Colonic mucosa (tissue), 4 donors: ENCODE measurements around the gene WNK2. TPM values are rescaled to one million over a fixed set of nuclear protein-coding genes. Genes with fewer than 3 reads are reported as not detected.
"Not testable (repeated sequence)": the region's sequence is repeated elsewhere in the genome, so short reads cannot be mapped to it uniquely, and the experiment has no call there.

Experiments
- DNase-seq: peaks from one replicate; pipeline ENCODE4 v3.0.0-alpha.2; 2020
- H3K27ac ChIP-seq: fragments of 200-600 bp; one replicate; pipeline ENCODE4 v1.8.0; 2021
- H3K27me3 ChIP-seq: fragments of 200-600 bp; one replicate; pipeline ENCODE4 v1.8.0; 2021
- H3K36me3 ChIP-seq: fragments of 200-600 bp; one replicate; pipeline ENCODE4 v1.8.0; 2021
- H3K4me1 ChIP-seq: fragments of 200-600 bp; one replicate; pipeline ENCODE4 v1.8.0; 2021; ENCODE audit warnings: mild to moderate bottlenecking
- H3K4me3 ChIP-seq: fragments of 200-600 bp; one replicate; pipeline ENCODE4 v1.8.0; 2021
- H3K9ac ChIP-seq, 2 donors: one replicate each; pipeline ENCODE4 v1.7.0; 2013; ENCODE audit warnings: control low read depth in 2 of 2, low read depth in 2 of 2, low read length in 2 of 2
- H3K9me3 ChIP-seq: fragments of 200-600 bp; one replicate; pipeline ENCODE4 v1.8.0; 2021
- CTCF ChIP-seq: fragments of 200-600 bp; IDR thresholded peaks from one replicate; pipeline ENCODE4 v1.8.0; 2022; ENCODE audit warnings: antibody characterized with exemption, mild to moderate bottlenecking
- intact Hi-C: fragments of 100-400 bp; cut with DNase I; formaldehyde crosslinking; loops from one replicate; pipeline ENCODE4 v1.14.1; 2022
- total RNA-seq, 2 donors: library from RNA; stranded (reverse); fragmentation: NEBNext Ultra II Directional in 1 of 2; extraction: Animal tissue kit (Norgen Biotek cat#: 25700) in 1 of 2; gene quantifications; one replicate each; pipeline ENCODE4 v1.2.1, GENCODE V29; 2021
- donor health status: healthy.
- donor health status: DM: no; HTN: no; CAD: no.
- donor health status: DM: no; HTN: no; CAD: no.

The WNK2 gene
- total RNA-seq, 2 donors from 2014 or later = 161 to 238 TPM

- no peaks in the 10 kb centered on the region for H3K9me3 ChIP-seq
- H3K9ac ChIP-seq = no peak overlapping the region
- no peak overlapping the region for H3K27ac ChIP-seq
- TF ChIP-seq CTCF = no peak
- no peaks in the 10 kb centered on the region for H3K4me1 ChIP-seq
- H3K4me3 ChIP-seq = no peak overlapping the region
- no peak for DNase-seq
- H3K36me3 ChIP-seq = no peaks in the 10 kb centered on the region
- no peaks in the 10 kb centered on the region for H3K27me3 ChIP-seq
- intact Hi-C loops = no loop called here
Measured at GRCh38 chr9:93357649-93358048, 173.7 kb downstream of the WNK2 start.

DNA sequence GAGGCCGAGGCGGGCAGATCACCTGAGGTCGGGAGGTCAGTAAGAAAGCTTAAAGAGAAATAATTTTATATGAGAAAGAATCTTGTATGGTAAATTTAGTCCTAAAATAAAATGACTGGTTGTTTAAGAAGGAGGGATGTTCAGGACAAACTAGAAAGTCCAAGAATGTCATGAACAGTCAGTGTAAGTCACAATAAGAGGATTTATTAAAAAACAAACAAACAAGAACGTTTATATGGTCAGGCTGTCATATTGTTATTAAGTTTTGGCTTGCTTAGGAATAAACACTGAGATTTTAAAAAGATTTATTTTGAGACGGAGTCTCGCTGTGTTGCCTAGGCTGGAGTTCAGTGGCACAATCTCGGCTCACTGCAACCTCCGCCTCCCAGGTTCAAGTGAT is 176.0 kb downstream of the WNK2 start:
- intact Hi-C loops, H3K27me3 ChIP-seq, DNase-seq, H3K27ac ChIP-seq, H3K4me3 ChIP-seq, H3K9ac ChIP-seq, H3K36me3 ChIP-seq, H3K4me1 ChIP-seq, H3K9me3 ChIP-seq: not testable (repeated sequence)

GRCh38 chr9:93361995-93362394 is 178.1 kb downstream of the WNK2 start:
- TF ChIP-seq CTCF = no peak
- no peaks in the 10 kb centered on the region for H3K36me3 ChIP-seq
- no peaks in the 10 kb centered on the region for H3K27me3 ChIP-seq

DNA sequence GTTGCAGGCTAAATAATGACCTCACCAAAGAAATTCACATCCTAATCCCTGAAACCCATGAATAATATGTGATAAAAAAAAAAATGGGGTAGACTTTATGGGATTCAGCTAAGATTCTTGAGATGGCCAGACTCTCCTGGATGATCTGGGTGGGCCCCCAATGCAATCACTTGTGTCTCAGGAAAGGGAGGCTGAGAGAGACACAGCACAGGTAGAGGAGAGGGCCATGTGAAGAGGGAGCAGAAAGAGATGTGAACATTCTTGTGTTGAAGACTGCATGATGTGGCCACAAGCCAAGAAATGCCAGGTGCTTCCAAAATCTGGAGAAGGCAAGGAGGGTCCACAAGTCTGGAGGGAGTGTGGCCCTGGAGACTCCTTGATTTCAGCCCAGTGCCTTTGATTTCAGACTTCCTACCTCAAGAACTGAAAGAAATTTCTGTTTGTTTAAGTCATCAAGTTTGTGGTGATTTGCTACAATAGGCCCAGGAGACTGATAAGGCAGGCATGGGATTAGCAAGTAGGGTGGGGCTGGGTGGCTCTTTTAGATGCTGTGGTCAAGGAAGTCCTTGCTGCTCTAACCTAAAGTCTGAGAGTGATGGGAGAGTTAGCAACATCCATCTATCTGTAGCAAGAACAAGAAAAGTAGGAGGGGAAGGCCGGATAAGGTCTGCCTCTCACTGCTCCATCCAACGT is 180.9 kb downstream of the WNK2 start:
- H3K4me1 ChIP-seq = no peaks in the 10 kb centered on the region
- no peak for DNase-seq
- H3K4me3 ChIP-seq = no peak overlapping the region
- no peak for TF ChIP-seq CTCF
- no peaks in the 10 kb centered on the region for H3K36me3 ChIP-seq
- intact Hi-C loops = no loop called here
- no peak overlapping the region for H3K9ac ChIP-seq
- H3K27ac ChIP-seq = no peak overlapping the region
- H3K9me3 ChIP-seq = no peaks in the 10 kb centered on the region
- H3K27me3 ChIP-seq = no peaks in the 10 kb centered on the region

More at GRCh38 chr9:93361995-93362394, 178.1 kb downstream of the WNK2 start:
- H3K4me3 ChIP-seq = no peak overlapping the region
- no peak overlapping the region for H3K9ac ChIP-seq
- intact Hi-C loops = no loop called here
- H3K9me3 ChIP-seq = no peaks in the 10 kb centered on the region
- no peak overlapping the region for H3K27ac ChIP-seq
- DNase-seq = no peak
- no peaks in the 10 kb centered on the region for H3K4me1 ChIP-seq

GRCh38 chr9:93365427-93366118 is 181.6 kb downstream of the WNK2 start:
- Histone ChIP-seq H3K9me3 (no peaks in the 10 kb centered on the region), H3K36me3 (no peaks in the 10 kb centered on the region), H3K27me3 (no peaks in the 10 kb centered on the region), H3K4me1 (no peaks in the 10 kb centered on the region), H3K4me3 (no peak overlapping the region), H3K27ac (no peak overlapping the region), H3K9ac (no peak overlapping the region)
- no peak for TF ChIP-seq CTCF
- no peak for DNase-seq
- intact Hi-C loops = no loop called here

DNA sequence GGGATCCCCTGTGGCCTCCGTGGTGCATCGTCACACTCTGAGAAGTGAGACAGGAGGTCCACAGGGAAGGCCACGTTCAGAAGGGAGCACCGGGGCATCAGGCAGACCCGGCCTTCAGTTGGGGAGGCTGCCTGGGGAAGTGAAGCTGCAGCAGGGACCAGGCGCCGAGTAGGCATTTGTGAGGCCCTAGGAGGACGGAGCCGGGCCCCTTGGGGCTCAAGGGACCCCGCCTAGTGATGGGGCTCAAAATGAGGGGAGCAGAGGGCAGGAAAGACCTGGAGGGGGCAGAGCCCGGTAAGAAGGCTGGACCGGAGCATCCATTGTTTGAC is 182.1 kb downstream of the WNK2 start:
- no peak for DNase-seq
- intact Hi-C loops = no loop called here
- H3K9me3 ChIP-seq = no peaks in the 10 kb centered on the region
- TF ChIP-seq CTCF = no peak
- no peak overlapping the region for H3K9ac ChIP-seq
- no peaks in the 10 kb centered on the region for H3K27me3 ChIP-seq
- no peaks in the 10 kb centered on the region for H3K36me3 ChIP-seq
- no peak overlapping the region for H3K4me3 ChIP-seq
- no peaks in the 10 kb centered on the region for H3K4me1 ChIP-seq
- H3K27ac ChIP-seq = no peak overlapping the region

- H3K27ac ChIP-seq, intact Hi-C loops, H3K27me3 ChIP-seq, H3K4me3 ChIP-seq, H3K36me3 ChIP-seq, H3K9ac ChIP-seq, H3K4me1 ChIP-seq, DNase-seq, H3K9me3 ChIP-seq: not testable (repeated sequence)
Measured at GRCh38 chr9:93366486-93366885, 182.5 kb downstream of the WNK2 start.
